ENCODE results near the gene STX3. TPM values are rescaled to one million over a fixed set of nuclear protein-coding genes. Genes with fewer than 3 reads are reported as not detected.
"Not testable (repeated sequence)": the region's sequence is repeated elsewhere in the genome, so short reads cannot be mapped to it uniquely, and the experiment has no call there.

The STX3 gene
- total RNA-seq, 1 donor from 2014 or later, result 19.5 TPM

GRCh38 chr11:59758401-59759037 lies 3.3 kb downstream of the STX3 start:
- DNase-seq, result no peak

GRCh38 chr11:59759900-59760299 lies 4.7 kb downstream of the STX3 start:
- DNase-seq, result no peak

- DNase-seq, result no peak
Measured at GRCh38 chr11:59760771-59761170, 5.6 kb downstream of the STX3 start.

- no peak for DNase-seq
Measured at GRCh38 chr11:59761993-59762392, 6.8 kb downstream of the STX3 start.

- no peak for DNase-seq
Measured at GRCh38 chr11:59765068-59765735, 10.0 kb downstream of the STX3 start.

GRCh38 chr11:59766542-59767224 lies 11.5 kb downstream of the STX3 start:
- DNase-seq, result no peak

GRCh38 chr11:59767225-59767611 lies 12.0 kb downstream of the STX3 start:
- no peak for DNase-seq

- no peak for DNase-seq
Measured at GRCh38 chr11:59769111-59769510, 13.9 kb downstream of the STX3 start.

- no peak for DNase-seq
Measured at GRCh38 chr11:59769828-59770227, 14.7 kb downstream of the STX3 start.

- DNase-seq, result no peak
Measured at GRCh38 chr11:59770319-59770718, 15.1 kb downstream of the STX3 start.

GRCh38 chr11:59770869-59771268 lies 15.7 kb downstream of the STX3 start:
- DNase-seq, result no peak

GRCh38 chr11:59771605-59772004 lies 16.4 kb downstream of the STX3 start:
- DNase-seq, result no peak

GRCh38 chr11:59773083-59773440 lies 17.9 kb downstream of the STX3 start:
- DNase-seq, result no peak

GRCh38 chr11:59776210-59777066 lies 21.3 kb downstream of the STX3 start:
- DNase-seq, result no peak

- no peak for DNase-seq
Measured at GRCh38 chr11:59777104-59777503, 21.9 kb downstream of the STX3 start.

- no peak for DNase-seq
Measured at GRCh38 chr11:59778122-59778521, 22.9 kb downstream of the STX3 start.

- no peak for DNase-seq
Measured at GRCh38 chr11:59779487-59779886, 24.3 kb downstream of the STX3 start.

GRCh38 chr11:59782080-59782479 lies 26.9 kb downstream of the STX3 start:
- DNase-seq, result no peak

- DNase-seq, result no peak
Measured at GRCh38 chr11:59783632-59784090, 28.5 kb downstream of the STX3 start.

- not testable (repeated sequence) for DNase-seq
Measured at GRCh38 chr11:59784441-59784840, 29.3 kb downstream of the STX3 start.

GRCh38 chr11:59785818-59786217 lies 30.6 kb downstream of the STX3 start:
- no peak for DNase-seq

- no peak for DNase-seq
Measured at GRCh38 chr11:59787255-59787588, 32.0 kb downstream of the STX3 start.

GRCh38 chr11:59787816-59788215 lies 32.6 kb downstream of the STX3 start:
- no peak for DNase-seq

Measured in skin of body (tissue), 2 donors.